ENCODE data around the gene RAP2B.

- TF ChIP-seq POLR2A (IDR thresholded peaks at IDR 0.05; ENCODE audit: low read depth, low read length) (no peak), POLR2AphosphoS5 (IDR thresholded peaks at IDR 0.05; ENCODE audit: low read depth, low read length) (no peak), TAF1 (IDR thresholded peaks at IDR 0.05; ENCODE audit: borderline replicate concordance, low read depth, low read length) (no peak)
Measured at GRCh38 chr3:153144779-153145178, 17.2 kb upstream of the RAP2B start.
